Measurements from ENCODE around the gene CANX. TPM values are rescaled to one million over a fixed set of nuclear protein-coding genes. Genes with fewer than 3 reads are reported as not detected.

CANX gene
- total RNA-seq, 1 experiment from 2014 or later = 538 TPM

DNA sequence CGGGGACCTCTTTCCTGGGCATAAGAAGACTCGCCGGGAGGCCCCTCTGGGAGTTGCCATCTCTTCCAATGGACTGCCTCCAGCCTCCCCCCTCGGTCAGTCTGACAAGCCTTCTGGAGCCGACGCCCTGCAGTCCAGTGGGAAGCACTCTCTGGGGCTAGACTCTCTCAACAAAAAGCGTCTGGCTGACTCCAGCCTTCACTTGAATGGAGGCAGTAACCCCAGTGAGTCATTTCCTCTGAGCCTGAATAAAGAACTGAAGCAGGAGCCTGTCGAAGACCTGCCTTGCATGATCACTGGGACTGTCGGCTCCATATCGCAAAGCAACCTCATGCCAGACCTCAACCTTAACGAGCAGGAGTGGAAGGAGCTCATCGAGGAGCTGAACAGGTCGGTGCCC is 66.6 kb downstream of the CANX start:
- no peak overlapping the region for H2AK5ac ChIP-seq (ENCODE audit: insufficient read length, low read length)
- H3K27me3 ChIP-seq (ENCODE audit: insufficient read depth, low read length) = no peaks in the 10 kb centered on the region
- Mint-ChIP-seq H3K4me1 (peaks cover 28 to 33% of the 10 kb centered on the region in 2 experiments), H3K9me3 (no peaks in the 10 kb centered on the region), H3K27ac (peak overlapping the region; percentile 58 to 77 (median 67); a peak in 4 of 7 replicates), H3K36me3 (ENCODE audit: insufficient read depth in 1 of 3, low read depth in 3 of 3) (peaks cover 27 to 51% (median 49%) of the 10 kb centered on the region in 3 experiments; a peak in 6 of 7 replicates), H3K4me3 (no peak overlapping the region), H3K27me3 (ENCODE audit: low read depth) (no peaks in the 10 kb centered on the region; the same call in 1 of the 2 replicates)
- H4K5ac ChIP-seq (ENCODE audit: insufficient read length, low read depth, low read length) = no peak overlapping the region
- H3K4ac ChIP-seq (ENCODE audit: low read depth, low read length) = no peak overlapping the region
- H3K18ac ChIP-seq (ENCODE audit: insufficient read length, low read depth, low read length) = no peak overlapping the region
- H2BK20ac ChIP-seq (ENCODE audit: low read depth, low read length, poor library complexity, severe bottlenecking) = no peak overlapping the region
- no peaks in the 10 kb centered on the region for H3K23me2 ChIP-seq (ENCODE audit: insufficient read length, low read depth, low read length, poor library complexity, severe bottlenecking)
- H3K23ac ChIP-seq (ENCODE audit: insufficient read length, low read depth, low read length) = no peak overlapping the region
- no peak overlapping the region for H2BK120ac ChIP-seq (ENCODE audit: low read depth, low read length, poor library complexity, severe bottlenecking)
- no CpG with 5 or more reads among the region's 13 CpGs for WGBS (ENCODE audit: extremely low coverage, insufficient read length, low lambda C conversion rate)
- no peaks in the 10 kb centered on the region for H3K9me3 ChIP-seq (ENCODE audit: control insufficient read depth, low read depth, low read length)
- no peak overlapping the region for H3K4me2 ChIP-seq (ENCODE audit: insufficient read depth, insufficient read length, low read length)
- no peaks in the 10 kb centered on the region for H3K4me1 ChIP-seq (ENCODE audit: insufficient read depth, low read length)
- no peak overlapping the region for H3K14ac ChIP-seq (ENCODE audit: insufficient read depth, low read length)
- no peaks in the 10 kb centered on the region for H4K20me1 ChIP-seq (ENCODE audit: control insufficient read depth, insufficient read depth, insufficient read length)
- no peak overlapping the region for H2BK15ac ChIP-seq (ENCODE audit: low read depth, low read length)
- no peak overlapping the region for H4K8ac ChIP-seq (replicated peaks; ENCODE audit: insufficient read length, low read depth, low read length)
- H3T11ph ChIP-seq (ENCODE audit: low read length) = no peak overlapping the region
- H2BK12ac ChIP-seq (ENCODE audit: insufficient read length, low read depth, low read length) = no peak overlapping the region
- H2AFZ ChIP-seq (ENCODE audit: low read length) = no peak overlapping the region
- peaks cover 7% of the 10 kb centered on the region; the same call in 1 of the 2 replicates for H3K79me2 ChIP-seq (ENCODE audit: insufficient read depth, low read length)
- H2BK5ac ChIP-seq (ENCODE audit: insufficient read length, low read length) = no peak overlapping the region
- no peak overlapping the region for H3K27ac ChIP-seq (ENCODE audit: insufficient read length, low read depth, low read length)
- TF ChIP-seq CTCF (conservative IDR thresholded peaks at IDR 0.05) = no peak
- DNase-seq = no peak
- H3K56ac ChIP-seq (ENCODE audit: insufficient read length, low read depth, low read length) = no peak overlapping the region
- H3K9ac ChIP-seq (ENCODE audit: extremely low read depth, insufficient read length, low read length) = no peak overlapping the region
- peaks cover 11% of the 10 kb centered on the region for H3K79me1 ChIP-seq (ENCODE audit: insufficient read depth, low read depth, low read length, poor library complexity, severe bottlenecking)
- no peak overlapping the region for H4K91ac ChIP-seq (ENCODE audit: insufficient read length, low read depth, low read length)
